ENCODE data around the gene FHIT. TPM values are rescaled to one million over a fixed set of nuclear protein-coding genes. Genes with fewer than 3 reads are reported as not detected.

FHIT gene
- total RNA-seq, 1 experiment from 2014 or later = 3.6 TPM

GRCh38 chr3:61065451-61066011, 185.7 kb downstream of the FHIT start:
- Histone ChIP-seq H3K36me3 (ENCODE audit: low read depth, low read length) (no peaks in the 10 kb centered on the region), H3K4me3 (ENCODE audit: low read length) (no peak overlapping the region)
- POLR2A ChIA-PET (ENCODE audit: unreplicated experiment) = no interaction called here

GRCh38 chr3:61061092-61061723, 190.0 kb downstream of the FHIT start:
- no peak for TF ChIP-seq CTCF (conservative IDR thresholded peaks at IDR 0.05; ENCODE audit: low read depth, low read length)
- TF ChIP-seq EZH2 (IDR thresholded peaks at IDR 0.05; ENCODE audit: low read length, unreplicated experiment) = no peak
- no peak for TF ChIP-seq EZH2phosphoT487 (IDR thresholded peaks at IDR 0.05; ENCODE audit: borderline replicate concordance, low read length)
- H3K27me3 ChIP-seq (ENCODE audit: low read length) = no peaks in the 10 kb centered on the region
- no peak overlapping the region for H3K4me2 ChIP-seq (ENCODE audit: low read length)
- DNase-seq (no peak), ATAC-seq (no peak)
- no peak overlapping the region for H2AFZ ChIP-seq (ENCODE audit: low read length)
- CTCF ChIA-PET = no interaction called here
- H3K27ac ChIP-seq (ENCODE audit: low read length) = no peak overlapping the region
- no peaks in the 10 kb centered on the region for H3K36me3 ChIP-seq (ENCODE audit: low read depth, low read length)
- no peaks in the 10 kb centered on the region for H3K9me2 ChIP-seq (replicated peaks; ENCODE audit: low read length)
- BruUV-seq (replicated peaks) = no TSS peak
- H3F3A ChIP-seq (ENCODE audit: low read length, unreplicated experiment) = no peaks in the 10 kb centered on the region
- no peaks in the 10 kb centered on the region for H3K4me1 ChIP-seq (ENCODE audit: insufficient read depth, low read length)
- POLR2A ChIA-PET (ENCODE audit: unreplicated experiment) = no interaction called here
- H3K9me3 ChIP-seq (ENCODE audit: low read length) = no peaks in the 10 kb centered on the region
- no peak overlapping the region for H3K9ac ChIP-seq (ENCODE audit: low read length)
- no peaks in the 10 kb centered on the region for H4K20me1 ChIP-seq (ENCODE audit: low read length)
- intact Hi-C loops (cut with micrococcal nuclease) = no loop called here
- no peaks in the 10 kb centered on the region for H3K79me2 ChIP-seq (ENCODE audit: low read length)
- no peak overlapping the region for H3K4me3 ChIP-seq (ENCODE audit: low read length)

More at GRCh38 chr3:61065451-61066011, 185.7 kb downstream of the FHIT start:
- ATAC-seq (no peak), DNase-seq (no peak)
- Histone ChIP-seq H3K79me2 (ENCODE audit: low read length) (no peaks in the 10 kb centered on the region), H3K4me1 (ENCODE audit: insufficient read depth, low read length) (no peaks in the 10 kb centered on the region), H3K27ac (ENCODE audit: low read length) (no peak overlapping the region), H3K9me3 (ENCODE audit: low read length) (no peaks in the 10 kb centered on the region), H3K9ac (ENCODE audit: low read length) (no peak overlapping the region), H4K20me1 (ENCODE audit: low read length) (no peaks in the 10 kb centered on the region), H3F3A (ENCODE audit: low read length, unreplicated experiment) (no peaks in the 10 kb centered on the region), H3K9me2 (replicated peaks; ENCODE audit: low read length) (no peaks in the 10 kb centered on the region), H2AFZ (ENCODE audit: low read length) (no peak overlapping the region), H3K4me2 (ENCODE audit: low read length) (no peak overlapping the region), H3K27me3 (ENCODE audit: low read length) (no peaks in the 10 kb centered on the region)
- TF ChIP-seq EZH2phosphoT487 (IDR thresholded peaks at IDR 0.05; ENCODE audit: borderline replicate concordance, low read length) (no peak), CTCF (conservative IDR thresholded peaks at IDR 0.05; ENCODE audit: low read depth, low read length) (no peak), EZH2 (IDR thresholded peaks at IDR 0.05; ENCODE audit: low read length, unreplicated experiment) (no peak)
- BruUV-seq (replicated peaks) = no TSS peak
- CTCF ChIA-PET = no interaction called here
- intact Hi-C loops (cut with micrococcal nuclease) = no loop called here

GRCh38 chr3:61060411-61060861, 190.8 kb downstream of the FHIT start:
- ATAC-seq (peak; percentile 20; the same call in 1 of the 2 replicates), DNase-seq (peak; percentile 4)
- Histone ChIP-seq H3K9me2 (replicated peaks; ENCODE audit: low read length) (no peaks in the 10 kb centered on the region), H3K27ac (ENCODE audit: low read length) (no peak overlapping the region), H3K36me3 (ENCODE audit: low read depth, low read length) (no peaks in the 10 kb centered on the region), H3K4me3 (ENCODE audit: low read length) (no peak overlapping the region), H3K79me2 (ENCODE audit: low read length) (no peaks in the 10 kb centered on the region), H4K20me1 (ENCODE audit: low read length) (no peaks in the 10 kb centered on the region), H3F3A (ENCODE audit: low read length, unreplicated experiment) (no peaks in the 10 kb centered on the region), H3K9me3 (ENCODE audit: low read length) (no peaks in the 10 kb centered on the region), H3K27me3 (ENCODE audit: low read length) (no peaks in the 10 kb centered on the region), H3K4me1 (ENCODE audit: insufficient read depth, low read length) (no peaks in the 10 kb centered on the region), H2AFZ (ENCODE audit: low read length) (no peak overlapping the region), H3K4me2 (ENCODE audit: low read length) (no peak overlapping the region), H3K9ac (ENCODE audit: low read length) (no peak overlapping the region)
- CTCF ChIA-PET = no interaction called here
- no TSS peak for BruUV-seq (replicated peaks)
- no peak for TF ChIP-seq EZH2phosphoT487 (IDR thresholded peaks at IDR 0.05; ENCODE audit: borderline replicate concordance, low read length)
- no peak for TF ChIP-seq CTCF (conservative IDR thresholded peaks at IDR 0.05; ENCODE audit: low read depth, low read length)
- no peak for TF ChIP-seq EZH2 (IDR thresholded peaks at IDR 0.05; ENCODE audit: low read length, unreplicated experiment)
- intact Hi-C loops (cut with micrococcal nuclease) = no loop called here
- POLR2A ChIA-PET (ENCODE audit: unreplicated experiment) = no interaction called here

Measured in PC-3 (cell line).